ENCODE data around the gene BAIAP2.

GRCh38 chr17:81120695-81121621 lies 86.0 kb downstream of the BAIAP2 start:
- TF ChIP-seq CTCF (conservative IDR thresholded peaks at IDR 0.05; ENCODE audit: low read length) (no peak), EZH2phosphoT487 (IDR thresholded peaks at IDR 0.05; ENCODE audit: borderline replicate concordance) (no peak)

Measured in Loucy (cell line).